HepG2 (cell line): ENCODE results near the gene GJA3.

Experiments
- FOXK1 ChIP-seq: sonication (generic); formaldehyde crosslinking; IDR thresholded peaks from 2 replicates; pipeline ENCODE4 v1.4.0; 2020; ENCODE audit warnings: low read depth, missing genetic modification reagents, borderline replicate concordance
- SIN3B ChIP-seq: fragments of 150-350 bp; IDR thresholded peaks from 2 replicates; pipeline ENCODE4 v1.6.1; 2014; ENCODE audit warnings: low read length
- ZIK1 ChIP-seq: sonication (generic); formaldehyde crosslinking; IDR thresholded peaks from 2 replicates; pipeline ENCODE4 v1.5.0; 2020; ENCODE audit warnings: mild to moderate bottlenecking, low read depth, missing genetic modification reagents, borderline replicate concordance

DNA sequence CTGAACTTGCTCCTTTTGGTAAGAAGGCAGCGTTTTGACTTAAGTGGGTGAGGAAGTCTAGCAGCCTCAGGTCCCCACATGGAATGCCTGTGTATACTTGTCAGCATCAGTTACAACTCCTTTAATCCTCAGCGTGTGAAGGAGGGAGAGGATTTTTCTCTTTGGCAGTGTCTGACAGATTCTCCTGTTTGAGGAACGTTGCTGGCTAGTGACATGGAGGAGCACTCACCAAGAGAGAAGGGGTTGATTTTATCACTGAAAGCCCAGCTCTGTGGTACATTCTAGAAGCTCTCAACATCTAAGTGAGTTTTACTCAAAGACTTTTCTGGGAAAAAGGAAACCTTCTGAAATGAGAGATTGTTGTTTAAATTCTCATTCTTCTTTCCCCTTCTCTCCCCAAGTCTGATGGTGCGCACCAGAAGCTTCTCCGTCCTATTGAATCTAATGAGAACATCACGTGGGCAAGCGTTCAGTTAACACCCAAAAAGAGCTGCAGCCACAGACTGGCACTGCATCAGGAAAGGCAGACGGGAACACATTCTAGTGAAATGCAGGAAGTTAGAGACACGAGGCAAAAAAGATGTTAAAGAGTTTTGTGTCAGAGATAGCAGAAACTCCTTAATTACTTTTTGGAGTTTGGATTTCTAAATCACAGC, 58.2 kb downstream of the GJA3 start:
- TF ChIP-seq FOXK1 (CRISPR knock-in tag): no peak
- no peak for TF ChIP-seq ZIK1
- TF ChIP-seq SIN3B: no peak
